ENCODE data around the gene KCNN1. TPM values are rescaled to one million over a fixed set of nuclear protein-coding genes. Genes with fewer than 3 reads are reported as not detected.
A peak's percentile ranks its signal among the peaks of the same experiment; 100 is the strongest.
"Not testable (repeated sequence)": the region's sequence is repeated elsewhere in the genome, so short reads cannot be mapped to it uniquely, and the experiment has no call there.

Gene KCNN1
- under 1 TPM in 2 of 3 donors, not detected in 1; 0.33 to 0.59 TPM for total RNA-seq

DNA sequence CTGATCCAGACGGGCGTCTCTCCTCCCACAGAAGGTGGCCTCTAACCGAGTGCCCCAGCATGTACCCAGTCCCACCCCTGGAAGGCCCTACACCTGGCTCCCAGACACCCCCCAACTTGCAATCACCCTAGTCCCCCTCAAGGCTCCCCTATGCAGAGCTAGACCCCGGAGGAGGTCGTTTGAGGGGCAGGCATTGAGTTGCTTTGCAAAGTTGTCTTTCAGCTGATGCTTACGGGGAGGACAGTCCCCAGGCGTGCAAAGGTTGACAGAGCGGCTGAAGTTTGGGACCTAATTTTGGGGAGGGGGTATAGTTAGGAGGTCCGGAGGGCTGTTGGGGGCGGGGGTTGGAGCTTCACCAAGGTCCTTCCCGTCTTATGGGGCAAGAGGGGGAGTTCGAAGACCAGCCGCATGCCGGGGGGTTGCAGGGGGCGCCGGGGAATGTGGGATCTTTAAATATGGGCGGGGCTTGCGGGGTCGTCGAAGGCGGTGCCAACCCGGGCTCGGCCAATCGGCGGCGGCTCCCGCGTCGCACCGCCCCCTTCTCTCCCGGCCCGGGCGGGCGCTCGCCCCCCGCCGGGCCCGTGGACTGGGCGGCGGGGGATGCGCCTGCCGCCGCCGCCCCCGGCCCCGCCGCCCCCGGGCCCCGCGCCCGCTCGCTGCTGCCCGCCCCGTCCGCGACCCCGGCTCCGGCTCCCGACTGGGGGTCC lies at the start of gene KCNN1:
Gene KCNN1 (plus strand): TSS at position 558 of the 707 bp plus-strand sequence. CDS start 6,782 bp downstream, outside the sequence.
- TF ChIP-seq, protein P1, sequence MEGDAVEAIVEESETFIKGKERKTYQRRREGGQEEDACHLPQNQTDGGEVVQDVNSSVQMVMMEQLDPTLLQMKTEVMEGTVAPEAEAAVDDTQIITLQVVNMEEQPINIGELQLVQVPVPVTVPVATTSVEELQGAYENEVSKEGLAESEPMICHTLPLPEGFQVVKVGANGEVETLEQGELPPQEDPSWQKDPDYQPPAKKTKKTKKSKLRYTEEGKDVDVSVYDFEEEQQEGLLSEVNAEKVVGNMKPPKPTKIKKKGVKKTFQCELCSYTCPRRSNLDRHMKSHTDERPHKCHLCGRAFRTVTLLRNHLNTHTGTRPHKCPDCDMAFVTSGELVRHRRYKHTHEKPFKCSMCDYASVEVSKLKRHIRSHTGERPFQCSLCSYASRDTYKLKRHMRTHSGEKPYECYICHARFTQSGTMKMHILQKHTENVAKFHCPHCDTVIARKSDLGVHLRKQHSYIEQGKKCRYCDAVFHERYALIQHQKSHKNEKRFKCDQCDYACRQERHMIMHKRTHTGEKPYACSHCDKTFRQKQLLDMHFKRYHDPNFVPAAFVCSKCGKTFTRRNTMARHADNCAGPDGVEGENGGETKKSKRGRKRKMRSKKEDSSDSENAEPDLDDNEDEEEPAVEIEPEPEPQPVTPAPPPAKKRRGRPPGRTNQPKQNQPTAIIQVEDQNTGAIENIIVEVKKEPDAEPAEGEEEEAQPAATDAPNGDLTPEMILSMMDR (IDR thresholded peaks at IDR 0.05), result no peak
- TF ChIP-seq POLR2AphosphoS5 (IDR thresholded peaks at IDR 0.05) (no peak), POLR2A (IDR thresholded peaks at IDR 0.05) (no peak)
- DNase-seq (ENCODE audit: low spot score in 2 of 2), result no peak
- intact Hi-C loops (cut with DNase I; ENCODE audit: low total_unique reads), result no loop called here
- Histone ChIP-seq H3K27ac (no peak within 1 kb of the TSS), H3K36me3 (no peaks in the 10 kb centered on the region), H3K4me1 (no peaks in the 10 kb centered on the region), H3K27me3 (peaks cover 0 to 21% of the 10 kb centered on the region in 2 donors), H3K9me3 (no peaks in the 10 kb centered on the region), H3K4me3 (peak within 1 kb of the TSS in 2 of 3 donors; percentile 50 to 58)

DNA sequence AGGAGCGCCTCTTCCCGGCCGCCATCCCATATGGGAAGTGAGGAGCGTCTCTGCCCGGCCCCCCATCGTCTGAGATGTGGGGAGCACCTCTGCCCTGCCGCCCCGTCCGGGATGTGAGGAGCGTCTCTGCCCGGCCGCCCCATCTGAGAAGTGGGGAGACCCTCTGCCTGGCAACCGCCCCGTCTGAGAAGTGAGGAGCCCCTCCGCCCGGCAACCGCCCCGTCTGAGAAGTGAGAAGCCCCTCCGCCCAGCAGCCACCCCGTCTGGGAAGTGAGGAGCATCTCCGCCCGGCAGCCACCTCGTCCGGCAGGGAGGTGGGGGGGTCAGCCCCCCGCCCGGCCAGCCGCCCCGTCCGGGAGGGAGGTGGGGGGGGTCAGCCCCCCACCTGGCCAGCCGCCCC lies 48.8 kb upstream of the KCNN1 start:
- DNase-seq (ENCODE audit: low spot score in 2 of 2); intact Hi-C loops (cut with DNase I; ENCODE audit: low total_unique reads): not testable (repeated sequence)

DNA sequence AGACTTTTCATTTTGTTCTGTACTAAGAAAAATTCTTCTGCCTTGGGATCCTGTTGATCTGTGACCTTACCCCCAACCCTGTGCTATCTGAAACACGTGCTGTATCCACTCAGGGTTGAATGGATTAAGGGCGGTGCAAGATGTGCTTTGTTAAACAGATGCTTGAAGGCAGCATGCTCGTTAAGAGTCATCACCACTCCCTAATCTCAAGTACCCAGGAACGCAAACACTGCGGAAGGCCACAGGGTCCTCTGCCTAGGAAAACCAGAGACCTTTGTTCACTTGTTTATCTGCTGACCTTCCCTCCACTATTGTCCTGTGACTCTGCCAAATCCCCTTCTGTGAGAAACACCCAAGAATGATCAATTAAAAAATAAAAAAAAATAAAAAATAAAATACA lies 47.8 kb upstream of the KCNN1 start:
- H3K4me3 ChIP-seq; H3K27me3 ChIP-seq; H3K9me3 ChIP-seq; intact Hi-C loops (cut with DNase I; ENCODE audit: low total_unique reads); H3K27ac ChIP-seq; H3K4me1 ChIP-seq; DNase-seq (ENCODE audit: low spot score in 2 of 2); H3K36me3 ChIP-seq: not testable (repeated sequence)

More for the DNA sequence above, 48.8 kb upstream of the KCNN1 start:
- not testable (repeated sequence) for H3K36me3 ChIP-seq, H3K9me3 ChIP-seq, H3K4me3 ChIP-seq, H3K27me3 ChIP-seq, H3K27ac ChIP-seq, H3K4me1 ChIP-seq

DNA sequence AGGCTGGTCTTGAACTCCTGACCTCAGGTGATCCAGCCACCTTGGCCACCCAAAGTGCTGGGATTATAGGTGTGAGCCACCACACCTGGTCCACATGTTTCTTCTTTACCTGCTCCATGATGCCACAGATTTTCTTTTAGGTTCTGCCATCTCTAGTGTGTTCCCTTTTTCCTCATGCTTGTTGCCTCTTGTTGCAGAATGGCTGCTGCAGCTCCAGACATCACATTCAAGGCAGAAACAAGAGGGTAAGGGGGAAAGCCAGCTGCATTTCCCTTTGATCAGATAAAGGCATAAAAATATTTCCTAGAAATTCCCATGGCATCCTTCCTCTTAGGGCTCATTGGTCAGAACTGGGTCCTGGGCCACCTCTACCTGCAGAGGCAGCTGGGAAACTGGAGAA lies 46.4 kb upstream of the KCNN1 start:
- no peak overlapping the region for H3K4me3 ChIP-seq
- H3K27me3 ChIP-seq, result no peaks in the 10 kb centered on the region
- TF ChIP-seq POLR2AphosphoS5 (IDR thresholded peaks at IDR 0.05) (no peak), POLR2A (IDR thresholded peaks at IDR 0.05) (no peak)
- TF ChIP-seq, protein P1 (IDR thresholded peaks at IDR 0.05), result no peak
- intact Hi-C loops (cut with DNase I; ENCODE audit: low total_unique reads), result no loop called here
- H3K27ac ChIP-seq, result no peak overlapping the region
- no peaks in the 10 kb centered on the region for H3K4me1 ChIP-seq
- no peak for DNase-seq (ENCODE audit: low spot score in 2 of 2)
- no peaks in the 10 kb centered on the region for H3K9me3 ChIP-seq
- H3K36me3 ChIP-seq, result no peaks in the 10 kb centered on the region

DNA sequence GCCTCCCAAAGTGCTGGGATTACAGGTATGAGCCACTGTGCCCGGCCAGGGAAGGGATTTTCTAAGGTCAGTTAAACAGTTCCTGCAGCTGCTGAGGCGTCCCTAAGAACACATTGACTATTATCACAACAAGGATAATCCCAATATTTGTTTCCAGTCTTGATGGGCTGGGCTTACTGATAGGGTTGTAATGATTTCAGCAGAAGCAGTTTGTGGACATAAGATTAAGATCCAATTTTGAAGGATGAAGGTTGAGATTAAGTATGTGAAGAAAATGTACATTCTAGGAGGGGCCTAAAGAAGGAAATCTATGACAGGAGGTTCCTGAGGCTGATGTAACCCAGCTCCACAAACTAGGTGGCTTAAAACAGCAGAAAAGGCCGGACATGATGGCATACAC lies 44.8 kb upstream of the KCNN1 start:
- H3K27me3 ChIP-seq, result no peaks in the 10 kb centered on the region
- no peaks in the 10 kb centered on the region for H3K36me3 ChIP-seq
- H3K27ac ChIP-seq, result no peak overlapping the region
- no peaks in the 10 kb centered on the region for H3K4me1 ChIP-seq
- no peak for DNase-seq (ENCODE audit: low spot score in 2 of 2)
- no peaks in the 10 kb centered on the region for H3K9me3 ChIP-seq
- H3K4me3 ChIP-seq, result no peak overlapping the region
- intact Hi-C loops (cut with DNase I; ENCODE audit: low total_unique reads), result no loop called here
- TF ChIP-seq POLR2AphosphoS5 (IDR thresholded peaks at IDR 0.05), result no peak
- TF ChIP-seq POLR2A (IDR thresholded peaks at IDR 0.05), result no peak
- TF ChIP-seq, protein P1 (IDR thresholded peaks at IDR 0.05), result no peak

DNA sequence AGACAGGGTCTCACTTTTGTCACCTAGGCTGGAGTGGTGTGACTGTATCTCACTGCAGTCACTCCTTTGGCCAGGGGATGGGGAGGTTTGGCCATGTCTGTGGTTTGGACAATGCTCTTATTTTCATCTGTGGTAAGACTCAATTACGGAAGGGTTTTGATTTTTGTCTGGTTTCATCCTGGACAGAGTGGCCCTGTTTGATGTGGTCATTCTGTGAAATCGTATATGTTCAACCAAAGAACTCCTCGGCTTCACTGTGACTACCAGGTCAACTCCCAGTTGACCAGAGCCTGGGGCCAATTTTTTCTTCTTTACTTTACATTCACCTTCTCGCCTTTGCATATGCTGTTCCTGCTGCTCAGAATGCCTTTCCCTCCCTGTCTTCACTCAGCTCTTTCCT lies 40.9 kb upstream of the KCNN1 start:
- Histone ChIP-seq H3K9me3 (no peaks in the 10 kb centered on the region), H3K27ac (no peak overlapping the region), H3K27me3 (no peaks in the 10 kb centered on the region), H3K36me3 (no peaks in the 10 kb centered on the region), H3K4me1 (no peaks in the 10 kb centered on the region), H3K4me3 (no peak overlapping the region)
- DNase-seq (ENCODE audit: low spot score in 2 of 2), result no peak
- intact Hi-C loops (cut with DNase I; ENCODE audit: low total_unique reads), result no loop called here
- TF ChIP-seq POLR2A (IDR thresholded peaks at IDR 0.05) (no peak), POLR2AphosphoS5 (IDR thresholded peaks at IDR 0.05) (no peak)

Data from breast epithelium (tissue), 4 donors.